Neuronal stem cell (in vitro differentiated cells): ENCODE data around the gene PSMB7.

Experiments used
- DNase-seq: peaks from one replicate; pipeline ENCODE4 v3.0.0-alpha.2; 2013; ENCODE audit warnings: low spot score
- H2AFZ ChIP-seq: one replicate; pipeline ENCODE4 v1.6.1; 2013; ENCODE audit warnings: mild to moderate bottlenecking, low read length, inconsistent platforms
- H2AK5ac ChIP-seq: 2 replicates; pipeline ENCODE4 v1.6.1; 2013; ENCODE audit warnings: low read depth, mild to moderate bottlenecking, inconsistent platforms, low read length, moderate library complexity, mixed read lengths
- H2BK120ac ChIP-seq: 2 replicates; pipeline ENCODE4 v1.6.1; 2013; ENCODE audit warnings: low read depth, mild to moderate bottlenecking, inconsistent platforms, low read length, moderate library complexity, mixed read lengths
- H2BK12ac ChIP-seq: one replicate; pipeline ENCODE4 v1.6.1; 2013; ENCODE audit warnings: low read length, inconsistent platforms
- H2BK15ac ChIP-seq: 2 replicates; pipeline ENCODE4 v1.6.1; 2013; ENCODE audit warnings: mild to moderate bottlenecking, low read length, inconsistent platforms, mixed read lengths
- H2BK5ac ChIP-seq: one replicate; pipeline ENCODE4 v1.6.1; 2013; ENCODE audit warnings: inconsistent platforms, mild to moderate bottlenecking, low read length, moderate library complexity
- H3K14ac ChIP-seq: one replicate; pipeline ENCODE4 v1.6.1; 2013; ENCODE audit warnings: low read length, inconsistent platforms
- H3K18ac ChIP-seq: 2 replicates; pipeline ENCODE4 v1.6.1; 2013; ENCODE audit warnings: low read length, inconsistent platforms
- H3K23ac ChIP-seq: 2 replicates; pipeline ENCODE4 v1.6.1; 2013; ENCODE audit warnings: low read depth, mild to moderate bottlenecking, mixed read lengths, low read length, inconsistent platforms; ENCODE audit not compliant: poor library complexity
- H3K27ac ChIP-seq: replicated peaks from 3 replicates; pipeline ENCODE4 v1.5.1; 2013; ENCODE audit warnings: low read length, inconsistent platforms
- H3K27me3 ChIP-seq, 3 experiments: 2 replicates each; pipeline ENCODE4 v1.6.1; 2013; ENCODE audit warnings: low read length in 3 of 3, mild to moderate bottlenecking in 2 of 3, inconsistent platforms in 1 of 3, low read depth in 1 of 3, mixed read lengths in 1 of 3, moderate library complexity in 1 of 3; ENCODE audit not compliant: control insufficient read depth in 3 of 3, insufficient read depth in 3 of 3
- H3K36me3 ChIP-seq, 2 donors: replicated peaks in 1 of 2; 2 replicates each; pipeline ENCODE4 v1.6.1; 2013; ENCODE audit warnings: low read length in 2 of 2; ENCODE audit not compliant: control insufficient read depth in 2 of 2, insufficient read depth in 2 of 2
- H3K4ac ChIP-seq: 2 replicates; pipeline ENCODE4 v1.6.1; 2013; ENCODE audit warnings: inconsistent platforms, mild to moderate bottlenecking, low read length, moderate library complexity
- H3K4me1 ChIP-seq, 2 donors: 1 replicate in 1 of 2; 2 replicates in 1 of 2; pipeline ENCODE4 v1.6.1; 2013; ENCODE audit warnings: low read length in 2 of 2, low read depth in 1 of 2; ENCODE audit not compliant: control insufficient read depth in 2 of 2, insufficient read depth in 1 of 2
- H3K4me2 ChIP-seq: one replicate; pipeline ENCODE4 v1.6.1; 2013; ENCODE audit warnings: mild to moderate bottlenecking, low read length, inconsistent platforms; ENCODE audit not compliant: insufficient read depth, poor library complexity, severe bottlenecking
- H3K4me3 ChIP-seq, 2 donors: 2 replicates each; pipeline ENCODE4 v1.5.1; 2013; ENCODE audit warnings: low read length in 2 of 2, mild to moderate bottlenecking in 2 of 2, inconsistent platforms in 1 of 2, moderate library complexity in 1 of 2
- H3K79me1 ChIP-seq: one replicate; pipeline ENCODE4 v1.6.1; 2013; ENCODE audit warnings: low read depth, mild to moderate bottlenecking, inconsistent platforms, low read length, moderate library complexity
- H3K9ac ChIP-seq: one replicate; pipeline ENCODE4 v1.6.1; 2013; ENCODE audit warnings: mild to moderate bottlenecking, low read depth, low read length, inconsistent platforms; ENCODE audit not compliant: poor library complexity
- H3K9me3 ChIP-seq, 2 donors: replicated peaks in 1 of 2; 2 replicates each; pipeline versions ENCODE3 to v1.6.1; 2013; ENCODE audit warnings: low read length in 2 of 2, mild to moderate bottlenecking in 2 of 2, inconsistent platforms in 1 of 2, low read depth in 1 of 2, mixed read lengths in 1 of 2, moderate library complexity in 1 of 2; ENCODE audit not compliant: control insufficient read depth in 2 of 2, insufficient read depth in 1 of 2
- H4K8ac ChIP-seq: one replicate; pipeline ENCODE4 v1.6.1; 2013; ENCODE audit warnings: low read depth, mild to moderate bottlenecking, inconsistent platforms, low read length, moderate library complexity
- H4K91ac ChIP-seq: one replicate; pipeline ENCODE4 v1.6.1; 2013; ENCODE audit warnings: low read length, low read depth, mild to moderate bottlenecking, inconsistent platforms; ENCODE audit not compliant: poor library complexity
- WGBS, 2 donors: extraction: QIAGEN DNeasy Blood & Tissue Kit; methylation state at CpG; one replicate each; pipeline ENCODE4 v1.1.7; 2013; ENCODE audit warnings: missing lambda C conversion rate in 2 of 2, mixed read lengths in 1 of 2; ENCODE audit not compliant: insufficient read length in 2 of 2, insufficient replicate concordance in 1 of 2; ENCODE audit errors: extremely low coverage in 2 of 2; 5-methylcytosine and 5-hydroxymethylcytosine counted together

Gene PSMB7

DNA sequence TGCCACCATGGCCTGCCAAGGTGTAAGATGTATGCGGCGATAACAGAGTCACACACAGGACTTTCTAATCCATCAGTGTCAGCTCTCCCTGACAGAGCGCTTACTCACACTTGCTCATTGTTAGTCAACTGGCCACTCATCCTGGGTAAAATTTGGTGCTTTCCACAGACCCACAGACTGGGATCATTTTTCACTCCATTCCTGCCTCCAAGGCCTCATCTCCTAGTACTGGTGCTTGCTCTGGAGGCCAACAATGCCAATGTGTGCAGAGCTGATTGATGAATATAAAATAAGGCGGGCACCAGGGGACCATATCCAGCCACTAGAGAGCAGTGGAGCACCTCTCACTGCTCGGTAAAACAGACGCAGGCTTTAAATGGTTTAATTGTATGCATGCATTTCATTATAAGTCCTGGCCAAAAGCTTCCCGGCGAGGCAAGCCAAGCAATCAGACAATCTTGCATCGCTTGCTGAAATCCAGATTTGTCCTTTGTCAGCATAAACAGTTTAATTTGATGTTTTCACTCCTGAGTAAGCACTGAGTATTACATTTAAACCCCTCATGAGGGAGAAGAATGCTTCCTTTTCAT, 22.3 kb downstream of the PSMB7 start:
- Histone ChIP-seq H2AFZ (no peak overlapping the region), H3K18ac (no peak overlapping the region), H3K14ac (no peak overlapping the region), H3K27me3 (no peaks in the 10 kb centered on the region), H4K8ac (no peak overlapping the region), H3K79me1 (peaks cover 3% of the 10 kb centered on the region), H3K4me2 (no peak overlapping the region), H3K9me3 (no peaks in the 10 kb centered on the region), H2BK15ac (no peak overlapping the region), H3K23ac (no peak overlapping the region), H3K4me3 (no peak overlapping the region), H3K9ac (no peak overlapping the region), H2BK5ac (no peak overlapping the region), H3K36me3 (peaks cover 0 to 34% of the 10 kb centered on the region in 2 donors), H2AK5ac (no peak overlapping the region), H3K4me1 (peaks cover 18 to 24% of the 10 kb centered on the region in 2 donors), H4K91ac (no peak overlapping the region), H2BK12ac (no peak overlapping the region), H3K4ac (no peak overlapping the region), H2BK120ac (no peak overlapping the region), H3K27ac (peak overlapping the region; percentile 9)
- WGBS, 2 donors, result no CpG with 5 or more reads among the region's 9 CpGs
- DNase-seq, result no peak

DNA sequence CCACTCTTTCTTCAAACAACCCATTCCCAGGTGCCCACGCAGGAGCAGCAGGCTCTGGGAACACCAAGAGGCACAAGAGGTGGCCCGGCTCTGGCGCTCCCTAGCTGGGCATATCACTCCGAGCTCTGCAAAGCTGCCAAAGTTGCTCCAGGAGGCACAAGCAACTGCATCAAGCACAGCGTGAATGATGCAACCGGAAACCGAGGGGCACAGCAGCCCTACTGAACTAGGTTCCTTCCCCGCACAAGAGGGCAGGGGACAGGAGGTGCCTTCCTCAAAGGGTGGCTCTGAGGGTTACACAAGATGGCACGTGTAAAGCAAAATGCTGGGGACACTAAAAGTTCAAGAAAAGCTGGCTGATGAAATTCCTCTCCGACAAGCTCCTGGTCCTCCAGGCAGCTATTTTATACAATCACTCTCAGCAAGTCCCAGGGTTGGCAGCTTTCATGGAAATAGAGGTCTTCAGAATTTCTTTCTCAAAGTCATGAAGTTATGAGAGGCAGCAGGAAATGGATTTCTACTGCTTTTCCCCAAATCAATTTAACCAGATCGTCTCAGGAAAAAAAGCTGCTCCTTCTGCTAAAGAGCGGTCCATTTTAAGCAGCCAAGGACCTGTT, 22.9 kb downstream of the PSMB7 start:
- WGBS, 2 donors, result no CpG with 5 or more reads among the region's 12 CpGs
- Histone ChIP-seq H3K36me3 (peaks cover 0 to 31% of the 10 kb centered on the region in 2 donors), H3K4me3 (no peak overlapping the region), H3K27ac (peak overlapping the region; percentile 9), H3K14ac (peak overlapping the region; percentile 22), H2BK12ac (no peak overlapping the region), H3K4me1 (peaks cover 18 to 24% of the 10 kb centered on the region in 2 donors), H3K79me1 (peaks cover 3% of the 10 kb centered on the region), H3K18ac (peak overlapping the region; percentile 5), H4K8ac (no peak overlapping the region), H2BK5ac (peak overlapping the region; percentile 20), H3K4ac (no peak overlapping the region), H3K9ac (peak overlapping the region; percentile 54), H2AFZ (no peak overlapping the region), H3K23ac (no peak overlapping the region), H3K4me2 (no peak overlapping the region), H3K27me3 (no peaks in the 10 kb centered on the region), H2AK5ac (no peak overlapping the region), H2BK120ac (no peak overlapping the region), H2BK15ac (no peak overlapping the region), H4K91ac (no peak overlapping the region), H3K9me3 (no peaks in the 10 kb centered on the region)
- DNase-seq, result no peak

DNA sequence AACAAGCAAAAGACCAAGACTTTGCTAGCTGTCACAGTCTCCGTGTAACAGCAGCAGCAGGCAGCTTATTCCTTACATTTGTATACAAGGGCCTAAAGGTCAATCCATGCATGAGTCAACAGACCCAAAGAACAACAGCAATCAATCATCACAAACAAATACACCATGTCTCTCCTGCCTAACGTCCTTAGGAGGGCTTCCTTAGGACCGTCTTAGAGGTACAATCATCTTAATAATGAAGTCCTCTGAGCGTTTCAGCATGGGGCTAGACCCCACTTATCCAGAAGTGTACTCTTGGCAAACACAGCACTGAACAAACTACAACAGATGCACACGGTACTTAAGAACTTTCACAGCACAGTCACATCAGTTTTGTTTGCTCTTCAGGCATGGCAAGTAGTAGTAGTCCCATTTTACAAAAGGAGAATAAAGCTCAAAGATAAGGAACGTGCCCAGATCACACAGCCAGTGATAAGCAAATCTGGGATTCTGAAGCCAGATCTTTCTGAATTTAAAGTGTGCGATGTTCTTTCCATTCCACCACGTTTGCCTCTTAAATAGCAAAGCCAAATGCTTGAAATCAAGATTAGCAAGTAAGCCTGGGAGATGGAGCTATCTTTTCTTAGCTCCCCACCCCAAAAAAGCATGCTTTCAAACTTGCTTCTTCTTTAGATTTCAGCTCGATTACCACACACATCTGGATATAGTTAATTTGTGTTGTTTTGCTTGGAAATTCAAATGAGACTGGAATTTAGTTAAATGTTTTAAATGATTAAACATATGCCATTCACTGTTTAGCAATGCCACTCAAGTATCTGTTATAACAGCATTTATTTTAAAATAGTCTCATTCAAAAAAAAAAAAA, 24.2 kb downstream of the PSMB7 start:
- H4K91ac ChIP-seq, result no peak overlapping the region
- no peak overlapping the region for H3K9ac ChIP-seq
- WGBS, 2 donors, result no CpG with 5 or more reads among the region's 9 CpGs
- no peak overlapping the region for H4K8ac ChIP-seq
- H3K4ac ChIP-seq, result no peak overlapping the region
- peaks cover 0 to 20% of the 10 kb centered on the region in 2 donors for H3K36me3 ChIP-seq
- no peaks in the 10 kb centered on the region for H3K27me3 ChIP-seq
- no peak overlapping the region for H2BK120ac ChIP-seq
- H3K4me2 ChIP-seq, result no peak overlapping the region
- H3K18ac ChIP-seq, result no peak overlapping the region
- no peaks in the 10 kb centered on the region for H3K9me3 ChIP-seq
- H3K14ac ChIP-seq, result no peak overlapping the region
- H3K4me1 ChIP-seq, result peaks cover 18 to 22% of the 10 kb centered on the region in 2 donors
- no peak overlapping the region for H2AK5ac ChIP-seq
- H3K4me3 ChIP-seq, result no peak overlapping the region
- DNase-seq, result no peak
- no peak overlapping the region for H3K23ac ChIP-seq
- no peak overlapping the region for H2AFZ ChIP-seq
- H2BK12ac ChIP-seq, result no peak overlapping the region
- H2BK15ac ChIP-seq, result no peak overlapping the region
- peaks cover 3% of the 10 kb centered on the region for H3K79me1 ChIP-seq
- no peak overlapping the region for H3K27ac ChIP-seq
- H2BK5ac ChIP-seq, result no peak overlapping the region
